ENCODE results near the gene ERGIC2. TPM values are rescaled to one million over a fixed set of nuclear protein-coding genes. Genes with fewer than 3 reads are reported as not detected.

Gene ERGIC2
- total and polyA plus RNA-seq, 2 donors (not counting 1 experiment from before 2014, with no cell fraction given): 4.4 to 37.2 TPM

DNA sequence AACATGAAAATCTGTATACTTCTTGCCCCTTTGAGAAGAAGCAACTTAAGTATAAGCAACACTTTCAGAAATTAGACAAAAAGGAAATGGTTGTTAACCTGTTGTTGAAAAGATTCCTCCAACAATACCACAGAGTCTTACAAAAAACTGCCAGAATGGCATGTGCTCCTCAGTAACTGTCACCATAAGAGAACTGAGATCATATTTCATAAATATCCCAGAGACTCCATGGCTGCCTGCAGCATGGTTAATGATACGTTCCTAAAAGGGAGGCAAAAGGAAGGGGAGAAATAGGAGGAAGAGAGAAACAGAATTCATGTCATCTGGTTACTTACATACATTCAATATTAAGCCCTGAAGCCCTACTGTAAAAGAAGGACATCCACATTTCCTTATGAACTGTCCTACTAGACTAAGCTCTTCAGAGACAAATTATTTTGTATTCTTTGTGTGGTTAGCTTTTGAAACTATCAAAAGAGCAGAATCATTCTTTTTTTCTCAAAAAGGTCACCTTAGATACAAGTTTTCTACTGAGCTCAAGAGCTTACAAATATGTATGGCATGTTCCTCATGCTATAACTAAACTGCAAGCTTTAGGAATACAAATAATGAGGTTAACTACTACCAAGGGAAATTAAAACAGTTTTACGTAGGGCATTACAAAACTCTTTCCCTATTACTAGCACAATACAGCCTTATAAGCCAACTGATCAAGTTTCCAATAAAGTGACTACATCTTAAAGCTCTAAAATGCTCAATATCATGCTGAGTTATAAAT lies 37.8 kb downstream of the ERGIC2 start:
- Mint-ChIP-seq H3K4me3 (no peak overlapping the region), H3K27ac (no peak overlapping the region), H3K9me3 (ENCODE audit: insufficient read depth) (no peaks in the 10 kb centered on the region), H3K27me3 (no peaks in the 10 kb centered on the region), H3K4me1 (no peaks in the 10 kb centered on the region)
- no peak overlapping the region for H3K9ac ChIP-seq (ENCODE audit: low read length)
- H3K36me3 ChIP-seq (replicated peaks in 1 of 2; ENCODE audit: control extremely low read depth in 1 of 2, control insufficient read depth in 1 of 2, extremely low read depth in 1 of 2, insufficient read depth in 2 of 2, low read length in 1 of 2): peaks cover 0 to 46% of the 10 kb centered on the region in 2 experiments
- H3K4me1 ChIP-seq (ENCODE audit: control insufficient read depth in 2 of 2, insufficient read depth in 2 of 2, low read length in 2 of 2): no peaks in the 10 kb centered on the region
- POLR2A ChIA-PET: no interaction called here
- intact Hi-C loops (cut with micrococcal nuclease): no loop called here
- no peak overlapping the region for H2AFZ ChIP-seq (ENCODE audit: insufficient read depth, low read depth, low read length, poor library complexity, severe bottlenecking)
- H3K4me2 ChIP-seq (replicated peaks; ENCODE audit: low read depth, low read length, poor library complexity, severe bottlenecking): no peak overlapping the region
- no peak overlapping the region for H3K4me3 ChIP-seq (ENCODE audit: control extremely low read depth in 1 of 5, extremely low read depth in 1 of 5, insufficient read depth in 1 of 5, low read depth in 2 of 5, low read length in 4 of 5)
- no peaks in the 10 kb centered on the region for H3K27me3 ChIP-seq (replicated peaks in 1 of 4; ENCODE audit: control extremely low read depth in 1 of 4, control insufficient read depth in 3 of 4, insufficient read depth in 4 of 4, low read length in 3 of 4)
- no peaks in the 10 kb centered on the region for H4K20me1 ChIP-seq (ENCODE audit: control insufficient read depth, insufficient read depth, low read length, poor library complexity, severe bottlenecking)
- H3K9me3 ChIP-seq (ENCODE audit: control extremely low read depth in 1 of 3, control insufficient read depth in 2 of 3, insufficient read depth in 1 of 3, low read length in 2 of 3): no peaks in the 10 kb centered on the region
- H3K27ac ChIP-seq (ENCODE audit: low read length in 2 of 2): no peak overlapping the region
- H3K79me2 ChIP-seq (ENCODE audit: control insufficient read depth, insufficient read depth, low read length): no peaks in the 10 kb centered on the region
- TF ChIP-seq EZH2 (IDR thresholded peaks at IDR 0.05; ENCODE audit: borderline replicate concordance, insufficient read depth, low read depth, low read length, poor library complexity, severe bottlenecking): no peak
- TF ChIP-seq, protein P1, sequence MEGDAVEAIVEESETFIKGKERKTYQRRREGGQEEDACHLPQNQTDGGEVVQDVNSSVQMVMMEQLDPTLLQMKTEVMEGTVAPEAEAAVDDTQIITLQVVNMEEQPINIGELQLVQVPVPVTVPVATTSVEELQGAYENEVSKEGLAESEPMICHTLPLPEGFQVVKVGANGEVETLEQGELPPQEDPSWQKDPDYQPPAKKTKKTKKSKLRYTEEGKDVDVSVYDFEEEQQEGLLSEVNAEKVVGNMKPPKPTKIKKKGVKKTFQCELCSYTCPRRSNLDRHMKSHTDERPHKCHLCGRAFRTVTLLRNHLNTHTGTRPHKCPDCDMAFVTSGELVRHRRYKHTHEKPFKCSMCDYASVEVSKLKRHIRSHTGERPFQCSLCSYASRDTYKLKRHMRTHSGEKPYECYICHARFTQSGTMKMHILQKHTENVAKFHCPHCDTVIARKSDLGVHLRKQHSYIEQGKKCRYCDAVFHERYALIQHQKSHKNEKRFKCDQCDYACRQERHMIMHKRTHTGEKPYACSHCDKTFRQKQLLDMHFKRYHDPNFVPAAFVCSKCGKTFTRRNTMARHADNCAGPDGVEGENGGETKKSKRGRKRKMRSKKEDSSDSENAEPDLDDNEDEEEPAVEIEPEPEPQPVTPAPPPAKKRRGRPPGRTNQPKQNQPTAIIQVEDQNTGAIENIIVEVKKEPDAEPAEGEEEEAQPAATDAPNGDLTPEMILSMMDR (IDR thresholded peaks at IDR 0.05): no peak
- no peak for DNase-seq
- ATAC-seq (ENCODE audit: low read depth): no peak
- CTCF ChIA-PET: no interaction called here
- WGBS (ENCODE audit: insufficient coverage): no CpG with 5 or more reads among the region's 2 CpGs

DNA sequence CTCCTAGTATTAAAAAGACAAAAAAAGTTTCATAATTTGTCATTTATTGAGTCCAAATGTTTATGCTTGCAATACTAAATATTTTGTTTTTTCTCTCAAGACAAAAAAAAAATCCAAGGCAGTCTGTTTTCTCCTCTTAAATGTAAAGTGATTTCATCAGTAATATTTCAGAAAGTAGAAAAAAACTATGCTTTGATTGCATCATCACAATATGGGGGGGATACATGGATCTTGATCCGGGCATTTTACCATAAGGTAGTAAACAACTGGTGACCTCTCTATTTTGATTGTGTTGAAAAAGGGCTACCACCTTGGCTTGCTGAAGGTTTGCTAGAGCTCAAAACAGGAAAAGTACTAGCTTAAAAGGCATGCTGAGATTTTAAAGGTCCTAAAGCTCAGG lies 43.6 kb downstream of the ERGIC2 start:
- no peak overlapping the region for H3K27ac Mint-ChIP-seq
- H3K4me2 ChIP-seq (replicated peaks; ENCODE audit: low read depth, low read length, poor library complexity, severe bottlenecking): no peak overlapping the region

More for the DNA sequence above, 43.6 kb downstream of the ERGIC2 start:
- WGBS (ENCODE audit: insufficient coverage): no CpG with 5 or more reads among the region's 1 CpG
- H3K27me3 Mint-ChIP-seq: no peaks in the 10 kb centered on the region
- DNase-seq: no peak
- intact Hi-C loops (cut with micrococcal nuclease): no loop called here
- Histone ChIP-seq H4K20me1 (ENCODE audit: control insufficient read depth, insufficient read depth, low read length, poor library complexity, severe bottlenecking) (no peaks in the 10 kb centered on the region), H3K4me3 (ENCODE audit: control extremely low read depth in 1 of 5, extremely low read depth in 1 of 5, insufficient read depth in 1 of 5, low read depth in 2 of 5, low read length in 4 of 5) (no peak overlapping the region), H3K27ac (ENCODE audit: low read length in 2 of 2) (no peak overlapping the region), H3K9ac (ENCODE audit: low read length) (no peak overlapping the region), H3K36me3 (replicated peaks in 1 of 2; ENCODE audit: control extremely low read depth in 1 of 2, control insufficient read depth in 1 of 2, extremely low read depth in 1 of 2, insufficient read depth in 2 of 2, low read length in 1 of 2) (peaks cover 2 to 10% of the 10 kb centered on the region in 2 experiments), H3K9me3 (ENCODE audit: control extremely low read depth in 1 of 3, control insufficient read depth in 2 of 3, insufficient read depth in 1 of 3, low read length in 2 of 3) (no peaks in the 10 kb centered on the region), H3K4me1 (ENCODE audit: control insufficient read depth in 2 of 2, insufficient read depth in 2 of 2, low read length in 2 of 2) (no peaks in the 10 kb centered on the region), H3K27me3 (replicated peaks in 1 of 4; ENCODE audit: control extremely low read depth in 1 of 4, control insufficient read depth in 3 of 4, insufficient read depth in 4 of 4, low read length in 3 of 4) (no peaks in the 10 kb centered on the region), H2AFZ (ENCODE audit: insufficient read depth, low read depth, low read length, poor library complexity, severe bottlenecking) (no peak overlapping the region), H3K79me2 (ENCODE audit: control insufficient read depth, insufficient read depth, low read length) (no peaks in the 10 kb centered on the region)
- ATAC-seq (ENCODE audit: low read depth): no peak
- no peaks in the 10 kb centered on the region for H3K9me3 Mint-ChIP-seq (ENCODE audit: insufficient read depth)
- no peaks in the 10 kb centered on the region for H3K4me1 Mint-ChIP-seq
- POLR2A ChIA-PET: no interaction called here
- CTCF ChIA-PET: no interaction called here
- TF ChIP-seq, protein P1 (IDR thresholded peaks at IDR 0.05): no peak
- no peak for TF ChIP-seq EZH2 (IDR thresholded peaks at IDR 0.05; ENCODE audit: borderline replicate concordance, insufficient read depth, low read depth, low read length, poor library complexity, severe bottlenecking)
- H3K4me3 Mint-ChIP-seq: no peak overlapping the region
